ENCODE results near the gene EYA3. TPM values are rescaled to one million over a fixed set of nuclear protein-coding genes. Genes with fewer than 3 reads are reported as not detected.

The EYA3 gene
- total and polyA plus RNA-seq, 10 of the 15 experiments (the other 5 are each of a cell fraction or from before 2014, with no cell fraction given), result 13.0 to 46.6 (median 23.4) TPM

DNA sequence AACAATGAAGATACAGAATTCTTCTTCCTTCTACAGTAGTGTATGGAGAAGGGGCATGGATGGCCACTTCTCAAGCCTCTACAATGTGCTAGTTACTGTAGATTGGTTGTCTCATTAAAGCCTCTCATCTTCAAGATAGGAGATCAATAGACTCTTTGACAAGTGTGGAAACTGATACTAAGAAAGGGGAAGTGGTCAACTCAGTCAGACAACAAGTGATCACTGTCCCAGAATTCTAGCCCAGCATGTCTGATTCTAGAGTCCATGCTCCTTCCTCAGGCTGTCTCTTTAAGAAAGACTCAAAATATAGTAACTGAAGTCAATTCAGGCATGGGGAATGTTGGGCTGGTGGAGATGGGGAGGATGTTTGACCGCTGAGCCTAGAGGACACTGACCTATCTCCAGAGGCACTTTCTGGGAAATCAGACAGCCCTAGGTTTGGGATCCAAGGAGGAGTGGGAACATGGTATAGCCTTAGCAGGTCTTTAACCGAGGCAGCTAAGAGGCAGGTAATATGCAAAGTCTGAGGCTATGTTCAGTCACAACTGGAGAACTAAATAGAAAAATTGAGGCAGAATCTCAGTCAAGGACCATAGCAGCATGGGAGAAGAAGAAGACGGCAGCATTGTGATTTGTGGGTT, 39.3 kb upstream of the EYA3 start (continued):
- no peak for TF ChIP-seq NRF1 (conservative IDR thresholded peaks at IDR 0.05; ENCODE audit: low read depth, low read length)
- peak; percentile 17; the same call in 1 of the 2 replicates for TF ChIP-seq CREM (IDR thresholded peaks at IDR 0.05; ENCODE audit: low read depth)
- TF ChIP-seq, protein P1, sequence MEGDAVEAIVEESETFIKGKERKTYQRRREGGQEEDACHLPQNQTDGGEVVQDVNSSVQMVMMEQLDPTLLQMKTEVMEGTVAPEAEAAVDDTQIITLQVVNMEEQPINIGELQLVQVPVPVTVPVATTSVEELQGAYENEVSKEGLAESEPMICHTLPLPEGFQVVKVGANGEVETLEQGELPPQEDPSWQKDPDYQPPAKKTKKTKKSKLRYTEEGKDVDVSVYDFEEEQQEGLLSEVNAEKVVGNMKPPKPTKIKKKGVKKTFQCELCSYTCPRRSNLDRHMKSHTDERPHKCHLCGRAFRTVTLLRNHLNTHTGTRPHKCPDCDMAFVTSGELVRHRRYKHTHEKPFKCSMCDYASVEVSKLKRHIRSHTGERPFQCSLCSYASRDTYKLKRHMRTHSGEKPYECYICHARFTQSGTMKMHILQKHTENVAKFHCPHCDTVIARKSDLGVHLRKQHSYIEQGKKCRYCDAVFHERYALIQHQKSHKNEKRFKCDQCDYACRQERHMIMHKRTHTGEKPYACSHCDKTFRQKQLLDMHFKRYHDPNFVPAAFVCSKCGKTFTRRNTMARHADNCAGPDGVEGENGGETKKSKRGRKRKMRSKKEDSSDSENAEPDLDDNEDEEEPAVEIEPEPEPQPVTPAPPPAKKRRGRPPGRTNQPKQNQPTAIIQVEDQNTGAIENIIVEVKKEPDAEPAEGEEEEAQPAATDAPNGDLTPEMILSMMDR (IDR thresholded peaks at IDR 0.05 in 2 of 3, conservative IDR thresholded peaks at IDR 0.05 in 1 of 3; ENCODE audit: control insufficient read depth in 2 of 3, extremely low read depth in 1 of 3, insufficient read depth in 1 of 3, low read depth in 3 of 3, low read length in 3 of 3), result no peak
- no peak for TF ChIP-seq BRCA1 (IDR thresholded peaks at IDR 0.05; ENCODE audit: low read depth, low read length)
- TF ChIP-seq, protein P2, sequence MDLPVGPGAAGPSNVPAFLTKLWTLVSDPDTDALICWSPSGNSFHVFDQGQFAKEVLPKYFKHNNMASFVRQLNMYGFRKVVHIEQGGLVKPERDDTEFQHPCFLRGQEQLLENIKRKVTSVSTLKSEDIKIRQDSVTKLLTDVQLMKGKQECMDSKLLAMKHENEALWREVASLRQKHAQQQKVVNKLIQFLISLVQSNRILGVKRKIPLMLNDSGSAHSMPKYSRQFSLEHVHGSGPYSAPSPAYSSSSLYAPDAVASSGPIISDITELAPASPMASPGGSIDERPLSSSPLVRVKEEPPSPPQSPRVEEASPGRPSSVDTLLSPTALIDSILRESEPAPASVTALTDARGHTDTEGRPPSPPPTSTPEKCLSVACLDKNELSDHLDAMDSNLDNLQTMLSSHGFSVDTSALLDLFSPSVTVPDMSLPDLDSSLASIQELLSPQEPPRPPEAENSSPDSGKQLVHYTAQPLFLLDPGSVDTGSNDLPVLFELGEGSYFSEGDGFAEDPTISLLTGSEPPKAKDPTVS (IDR thresholded peaks at IDR 0.05; ENCODE audit: low read depth, low read length), result no peak
- no peak for TF ChIP-seq MEF2B (IDR thresholded peaks at IDR 0.05; ENCODE audit: partially characterized antibody, poor library complexity, severe bottlenecking)
- TF ChIP-seq, protein P3, sequence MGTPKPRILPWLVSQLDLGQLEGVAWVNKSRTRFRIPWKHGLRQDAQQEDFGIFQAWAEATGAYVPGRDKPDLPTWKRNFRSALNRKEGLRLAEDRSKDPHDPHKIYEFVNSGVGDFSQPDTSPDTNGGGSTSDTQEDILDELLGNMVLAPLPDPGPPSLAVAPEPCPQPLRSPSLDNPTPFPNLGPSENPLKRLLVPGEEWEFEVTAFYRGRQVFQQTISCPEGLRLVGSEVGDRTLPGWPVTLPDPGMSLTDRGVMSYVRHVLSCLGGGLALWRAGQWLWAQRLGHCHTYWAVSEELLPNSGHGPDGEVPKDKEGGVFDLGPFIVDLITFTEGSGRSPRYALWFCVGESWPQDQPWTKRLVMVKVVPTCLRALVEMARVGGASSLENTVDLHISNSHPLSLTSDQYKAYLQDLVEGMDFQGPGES (IDR thresholded peaks at IDR 0.05), result no peak
- peak; percentile 84 for TF ChIP-seq IKZF1 (conservative IDR thresholded peaks at IDR 0.05)
- TF ChIP-seq, protein P4, sequence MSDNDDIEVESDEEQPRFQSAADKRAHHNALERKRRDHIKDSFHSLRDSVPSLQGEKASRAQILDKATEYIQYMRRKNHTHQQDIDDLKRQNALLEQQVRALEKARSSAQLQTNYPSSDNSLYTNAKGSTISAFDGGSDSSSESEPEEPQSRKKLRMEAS (IDR thresholded peaks at IDR 0.05; ENCODE audit: low read depth, low read length), result no peak
- peak; percentile 66 for TF ChIP-seq BCL11A (IDR thresholded peaks at IDR 0.05; ENCODE audit: low read depth, low read length)
- TF ChIP-seq, protein P5, sequence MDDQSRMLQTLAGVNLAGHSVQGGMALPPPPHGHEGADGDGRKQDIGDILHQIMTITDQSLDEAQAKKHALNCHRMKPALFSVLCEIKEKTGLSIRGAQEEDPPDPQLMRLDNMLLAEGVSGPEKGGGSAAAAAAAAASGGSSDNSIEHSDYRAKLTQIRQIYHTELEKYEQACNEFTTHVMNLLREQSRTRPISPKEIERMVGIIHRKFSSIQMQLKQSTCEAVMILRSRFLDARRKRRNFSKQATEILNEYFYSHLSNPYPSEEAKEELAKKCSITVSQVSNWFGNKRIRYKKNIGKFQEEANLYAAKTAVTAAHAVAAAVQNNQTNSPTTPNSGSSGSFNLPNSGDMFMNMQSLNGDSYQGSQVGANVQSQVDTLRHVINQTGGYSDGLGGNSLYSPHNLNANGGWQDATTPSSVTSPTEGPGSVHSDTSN (IDR thresholded peaks at IDR 0.05; ENCODE audit: insufficient replicate concordance, low read depth, low read length), result no peak
- TF ChIP-seq EZH2 (IDR thresholded peaks at IDR 0.05; ENCODE audit: borderline replicate concordance, control insufficient read depth, low read depth, low read length), result no peak
- no peak for TF ChIP-seq ZNF24 (IDR thresholded peaks at IDR 0.05)
- no peak for TF ChIP-seq NFYA (IDR thresholded peaks at IDR 0.05; ENCODE audit: borderline replicate concordance, low read depth, low read length)
- TF ChIP-seq SMC3 (IDR thresholded peaks at IDR 0.05; ENCODE audit: borderline replicate concordance, low read length), result no peak
- 0 out of 4 replicates have a peak, but pooled peaks of 1 of the 2 experiments have one; percentile 2 for TF ChIP-seq BHLHE40 (IDR thresholded peaks at IDR 0.05; ENCODE audit: borderline replicate concordance in 1 of 2, low read depth in 2 of 2, low read length in 1 of 2)
- TF ChIP-seq SUPT20H (IDR thresholded peaks at IDR 0.05; ENCODE audit: borderline replicate concordance, control insufficient read depth, low read depth, low read length), result no peak
- TF ChIP-seq, protein P6, sequence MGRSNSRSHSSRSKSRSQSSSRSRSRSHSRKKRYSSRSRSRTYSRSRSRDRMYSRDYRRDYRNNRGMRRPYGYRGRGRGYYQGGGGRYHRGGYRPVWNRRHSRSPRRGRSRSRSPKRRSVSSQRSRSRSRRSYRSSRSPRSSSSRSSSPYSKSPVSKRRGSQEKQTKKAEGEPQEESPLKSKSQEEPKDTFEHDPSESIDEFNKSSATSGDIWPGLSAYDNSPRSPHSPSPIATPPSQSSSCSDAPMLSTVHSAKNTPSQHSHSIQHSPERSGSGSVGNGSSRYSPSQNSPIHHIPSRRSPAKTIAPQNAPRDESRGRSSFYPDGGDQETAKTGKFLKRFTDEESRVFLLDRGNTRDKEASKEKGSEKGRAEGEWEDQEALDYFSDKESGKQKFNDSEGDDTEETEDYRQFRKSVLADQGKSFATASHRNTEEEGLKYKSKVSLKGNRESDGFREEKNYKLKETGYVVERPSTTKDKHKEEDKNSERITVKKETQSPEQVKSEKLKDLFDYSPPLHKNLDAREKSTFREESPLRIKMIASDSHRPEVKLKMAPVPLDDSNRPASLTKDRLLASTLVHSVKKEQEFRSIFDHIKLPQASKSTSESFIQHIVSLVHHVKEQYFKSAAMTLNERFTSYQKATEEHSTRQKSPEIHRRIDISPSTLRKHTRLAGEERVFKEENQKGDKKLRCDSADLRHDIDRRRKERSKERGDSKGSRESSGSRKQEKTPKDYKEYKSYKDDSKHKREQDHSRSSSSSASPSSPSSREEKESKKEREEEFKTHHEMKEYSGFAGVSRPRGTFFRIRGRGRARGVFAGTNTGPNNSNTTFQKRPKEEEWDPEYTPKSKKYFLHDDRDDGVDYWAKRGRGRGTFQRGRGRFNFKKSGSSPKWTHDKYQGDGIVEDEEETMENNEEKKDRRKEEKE (IDR thresholded peaks at IDR 0.05), result no peak
